HL-60 (cell line): ENCODE results near the gene MX2.

Source experiments
- DNase-seq, 2 experiments: peaks; one replicate each; pipeline ENCODE4 v3.0.0-alpha.2; 2010 to 2020; ENCODE audit warnings: low read depth in 1 of 2, low spot score in 1 of 2
- H3K27ac ChIP-seq: fragments of 250-450 bp; sonication (Bioruptor Pico); replicated peaks from 2 replicates; pipeline ENCODE4 v1.5.1; 2020; ENCODE audit warnings: mild to moderate bottlenecking, moderate library complexity
- H3K27me3 ChIP-seq: fragments of 250-450 bp; sonication (Bioruptor Pico); 2 replicates; pipeline ENCODE4 v1.5.1; 2021; ENCODE audit warnings: mild to moderate bottlenecking, moderate library complexity; ENCODE audit not compliant: insufficient read depth, poor library complexity, severe bottlenecking
- H3K4me3 ChIP-seq: replicated peaks from 2 replicates; pipeline ENCODE4 v1.5.1; 2011; ENCODE audit warnings: mild to moderate bottlenecking, control low read depth, low read length; ENCODE audit not compliant: insufficient read depth
- GABPA ChIP-seq: IDR thresholded peaks from 2 replicates; pipeline ENCODE4 v1.6.1; 2012; ENCODE audit warnings: low read depth
- POLR2AphosphoS5 ChIP-seq: IDR thresholded peaks from 2 replicates; pipeline ENCODE4 v1.6.1; 2012; ENCODE audit warnings: low read depth
- SPI1 ChIP-seq: IDR thresholded peaks from 2 replicates; pipeline ENCODE4 v1.6.1; 2012; ENCODE audit warnings: low read depth, mild to moderate bottlenecking, borderline replicate concordance
- TF ChIP-seq, protein P1 (sequence below): IDR thresholded peaks from 2 replicates; pipeline ENCODE4 v1.6.1; 2012; ENCODE audit warnings: low read depth; ENCODE audit not compliant: insufficient replicate concordance
- TF ChIP-seq, protein P2 (sequence below): IDR thresholded peaks from one replicate; pipeline ENCODE4 v1.5.1; 2011; ENCODE audit warnings: low read length, control low read depth, inconsistent platforms; ENCODE audit not compliant: insufficient read depth

Gene MX2

DNA sequence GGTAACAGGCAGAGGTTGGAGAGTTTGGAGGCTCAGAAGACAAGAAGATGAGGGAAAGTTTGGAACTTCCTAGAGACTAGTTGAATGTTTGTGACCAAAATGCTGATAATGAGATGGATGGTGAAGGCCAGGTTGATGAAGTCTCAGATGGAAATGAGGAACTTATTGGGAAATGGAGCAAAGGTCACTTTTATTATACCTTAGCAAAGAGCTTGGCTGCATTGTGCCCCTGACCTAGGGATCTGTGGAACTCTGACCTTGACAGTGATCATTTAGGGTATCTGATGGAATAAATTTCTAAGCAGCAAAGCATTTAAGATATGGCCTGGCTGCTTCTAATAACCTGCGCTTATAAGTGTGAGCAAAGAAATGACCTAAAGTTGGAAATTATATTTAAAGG is 28.1 kb upstream of the MX2 start:
- H3K27me3 ChIP-seq: no peaks in the 10 kb centered on the region
- TF ChIP-seq, protein P1, sequence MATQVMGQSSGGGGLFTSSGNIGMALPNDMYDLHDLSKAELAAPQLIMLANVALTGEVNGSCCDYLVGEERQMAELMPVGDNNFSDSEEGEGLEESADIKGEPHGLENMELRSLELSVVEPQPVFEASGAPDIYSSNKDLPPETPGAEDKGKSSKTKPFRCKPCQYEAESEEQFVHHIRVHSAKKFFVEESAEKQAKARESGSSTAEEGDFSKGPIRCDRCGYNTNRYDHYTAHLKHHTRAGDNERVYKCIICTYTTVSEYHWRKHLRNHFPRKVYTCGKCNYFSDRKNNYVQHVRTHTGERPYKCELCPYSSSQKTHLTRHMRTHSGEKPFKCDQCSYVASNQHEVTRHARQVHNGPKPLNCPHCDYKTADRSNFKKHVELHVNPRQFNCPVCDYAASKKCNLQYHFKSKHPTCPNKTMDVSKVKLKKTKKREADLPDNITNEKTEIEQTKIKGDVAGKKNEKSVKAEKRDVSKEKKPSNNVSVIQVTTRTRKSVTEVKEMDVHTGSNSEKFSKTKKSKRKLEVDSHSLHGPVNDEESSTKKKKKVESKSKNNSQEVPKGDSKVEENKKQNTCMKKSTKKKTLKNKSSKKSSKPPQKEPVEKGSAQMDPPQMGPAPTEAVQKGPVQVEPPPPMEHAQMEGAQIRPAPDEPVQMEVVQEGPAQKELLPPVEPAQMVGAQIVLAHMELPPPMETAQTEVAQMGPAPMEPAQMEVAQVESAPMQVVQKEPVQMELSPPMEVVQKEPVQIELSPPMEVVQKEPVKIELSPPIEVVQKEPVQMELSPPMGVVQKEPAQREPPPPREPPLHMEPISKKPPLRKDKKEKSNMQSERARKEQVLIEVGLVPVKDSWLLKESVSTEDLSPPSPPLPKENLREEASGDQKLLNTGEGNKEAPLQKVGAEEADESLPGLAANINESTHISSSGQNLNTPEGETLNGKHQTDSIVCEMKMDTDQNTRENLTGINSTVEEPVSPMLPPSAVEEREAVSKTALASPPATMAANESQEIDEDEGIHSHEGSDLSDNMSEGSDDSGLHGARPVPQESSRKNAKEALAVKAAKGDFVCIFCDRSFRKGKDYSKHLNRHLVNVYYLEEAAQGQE: no peak
- no peak for TF ChIP-seq GABPA

DNA sequence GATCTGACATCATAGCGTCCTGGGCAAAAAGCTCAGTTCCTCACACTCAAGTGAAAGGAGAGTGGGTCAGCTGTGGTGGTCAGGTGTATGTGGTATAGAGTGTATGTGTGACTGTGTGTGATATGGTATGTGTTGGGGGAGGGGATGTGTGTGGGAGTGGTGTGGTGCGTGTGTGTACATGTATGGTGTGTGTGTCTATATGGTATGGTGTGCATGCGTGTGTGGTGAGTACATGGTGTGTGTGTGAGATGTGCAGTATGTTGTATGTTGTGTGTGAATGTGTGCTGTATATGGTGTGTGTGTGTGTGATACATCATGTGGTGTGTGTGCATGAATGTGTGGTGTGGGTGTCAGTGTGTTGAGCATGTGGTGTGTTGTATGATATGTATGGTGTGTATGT is 24.3 kb upstream of the MX2 start:
- no peak for DNase-seq
- Histone ChIP-seq H3K4me3 (no peak overlapping the region), H3K27me3 (no peaks in the 10 kb centered on the region), H3K27ac (no peak overlapping the region)
- TF ChIP-seq SPI1 (no peak), POLR2AphosphoS5 (no peak), GABPA (no peak)
- TF ChIP-seq, protein P2, sequence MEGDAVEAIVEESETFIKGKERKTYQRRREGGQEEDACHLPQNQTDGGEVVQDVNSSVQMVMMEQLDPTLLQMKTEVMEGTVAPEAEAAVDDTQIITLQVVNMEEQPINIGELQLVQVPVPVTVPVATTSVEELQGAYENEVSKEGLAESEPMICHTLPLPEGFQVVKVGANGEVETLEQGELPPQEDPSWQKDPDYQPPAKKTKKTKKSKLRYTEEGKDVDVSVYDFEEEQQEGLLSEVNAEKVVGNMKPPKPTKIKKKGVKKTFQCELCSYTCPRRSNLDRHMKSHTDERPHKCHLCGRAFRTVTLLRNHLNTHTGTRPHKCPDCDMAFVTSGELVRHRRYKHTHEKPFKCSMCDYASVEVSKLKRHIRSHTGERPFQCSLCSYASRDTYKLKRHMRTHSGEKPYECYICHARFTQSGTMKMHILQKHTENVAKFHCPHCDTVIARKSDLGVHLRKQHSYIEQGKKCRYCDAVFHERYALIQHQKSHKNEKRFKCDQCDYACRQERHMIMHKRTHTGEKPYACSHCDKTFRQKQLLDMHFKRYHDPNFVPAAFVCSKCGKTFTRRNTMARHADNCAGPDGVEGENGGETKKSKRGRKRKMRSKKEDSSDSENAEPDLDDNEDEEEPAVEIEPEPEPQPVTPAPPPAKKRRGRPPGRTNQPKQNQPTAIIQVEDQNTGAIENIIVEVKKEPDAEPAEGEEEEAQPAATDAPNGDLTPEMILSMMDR: no peak
- TF ChIP-seq, protein P1: no peak

More for the DNA sequence above, 28.1 kb upstream of the MX2 start:
- no peak overlapping the region for H3K4me3 ChIP-seq
- DNase-seq: no peak
- no peak overlapping the region for H3K27ac ChIP-seq

DNA sequence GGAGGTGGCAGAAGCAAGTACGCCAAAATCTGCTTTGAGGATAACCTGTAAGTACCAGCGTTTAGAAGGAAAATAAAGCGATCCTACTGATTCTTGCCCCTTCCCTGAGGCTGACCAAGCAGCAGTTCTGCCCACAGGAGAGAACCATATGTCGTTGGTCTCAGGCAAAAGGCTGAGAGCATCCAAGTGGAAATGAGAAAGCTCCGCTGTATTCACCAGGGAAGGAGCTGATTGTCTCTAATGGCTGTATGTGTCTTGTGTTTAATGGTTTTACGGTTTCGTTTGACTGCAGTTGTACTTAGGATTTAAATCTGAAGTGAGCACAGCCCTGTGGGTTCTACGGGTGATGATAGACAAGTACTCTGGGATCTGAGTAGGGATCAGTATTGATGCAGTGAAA is 23.4 kb upstream of the MX2 start:
- TF ChIP-seq, protein P1: no peak
- TF ChIP-seq SPI1 (no peak), GABPA (no peak), POLR2AphosphoS5 (no peak)
- TF ChIP-seq, protein P2: no peak
- Histone ChIP-seq H3K27me3 (no peaks in the 10 kb centered on the region), H3K4me3 (no peak overlapping the region), H3K27ac (no peak overlapping the region)
- DNase-seq: no peak

DNA sequence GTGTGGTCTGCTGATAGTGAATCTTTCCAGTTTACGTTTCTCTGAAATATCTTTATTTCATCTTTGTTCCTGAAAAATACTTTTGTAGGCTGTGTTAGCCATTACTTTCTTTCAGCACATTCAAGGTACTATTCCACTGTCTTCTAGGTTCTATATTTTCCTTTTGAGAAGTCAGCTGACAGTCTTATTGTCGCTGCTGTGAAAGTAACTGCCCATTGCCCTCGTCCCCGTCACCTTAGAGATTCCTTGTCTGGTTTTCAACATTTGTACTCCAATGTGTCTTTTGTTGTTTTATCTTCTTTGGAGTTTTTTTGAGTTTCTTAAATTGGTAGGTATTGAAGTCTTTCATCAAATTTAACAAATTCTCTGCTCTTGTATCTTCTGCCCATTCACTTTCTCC is 19.8 kb upstream of the MX2 start:
- H3K27ac ChIP-seq: no peak overlapping the region
- no peak overlapping the region for H3K4me3 ChIP-seq
- no peak for DNase-seq
- H3K27me3 ChIP-seq: no peaks in the 10 kb centered on the region
- TF ChIP-seq, protein P1: no peak
- TF ChIP-seq, protein P2: no peak
- TF ChIP-seq SPI1 (no peak), POLR2AphosphoS5 (no peak), GABPA (no peak)
